GM19240 (cell line): ENCODE data around the gene SMCP.

Source experiments
- DNase-seq: peaks from one replicate; pipeline ENCODE4 v3.0.0; 2011; ENCODE audit warnings: low spot score; ENCODE audit not compliant: insufficient read length

SMCP gene

DNA sequence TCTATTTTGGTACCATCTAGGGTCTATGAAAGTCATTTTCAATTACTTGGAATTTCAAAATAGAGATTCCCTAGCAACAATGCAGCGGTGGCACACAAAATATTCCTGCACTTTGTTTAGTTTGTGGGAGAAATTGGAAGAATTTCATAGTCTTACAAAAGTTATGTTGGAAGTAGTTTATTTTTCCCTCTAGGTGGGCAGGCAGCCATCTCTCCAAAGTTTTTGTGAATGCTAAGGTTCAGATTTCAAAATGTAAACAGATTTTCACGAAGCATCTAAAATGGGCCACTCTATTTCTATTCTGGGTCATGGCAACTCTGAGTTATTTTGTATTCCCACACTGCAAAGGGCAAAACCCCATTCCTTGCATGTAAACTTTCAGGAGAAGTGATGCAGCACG, 8.0 kb downstream of the SMCP start:
- DNase-seq, result no peak

DNA sequence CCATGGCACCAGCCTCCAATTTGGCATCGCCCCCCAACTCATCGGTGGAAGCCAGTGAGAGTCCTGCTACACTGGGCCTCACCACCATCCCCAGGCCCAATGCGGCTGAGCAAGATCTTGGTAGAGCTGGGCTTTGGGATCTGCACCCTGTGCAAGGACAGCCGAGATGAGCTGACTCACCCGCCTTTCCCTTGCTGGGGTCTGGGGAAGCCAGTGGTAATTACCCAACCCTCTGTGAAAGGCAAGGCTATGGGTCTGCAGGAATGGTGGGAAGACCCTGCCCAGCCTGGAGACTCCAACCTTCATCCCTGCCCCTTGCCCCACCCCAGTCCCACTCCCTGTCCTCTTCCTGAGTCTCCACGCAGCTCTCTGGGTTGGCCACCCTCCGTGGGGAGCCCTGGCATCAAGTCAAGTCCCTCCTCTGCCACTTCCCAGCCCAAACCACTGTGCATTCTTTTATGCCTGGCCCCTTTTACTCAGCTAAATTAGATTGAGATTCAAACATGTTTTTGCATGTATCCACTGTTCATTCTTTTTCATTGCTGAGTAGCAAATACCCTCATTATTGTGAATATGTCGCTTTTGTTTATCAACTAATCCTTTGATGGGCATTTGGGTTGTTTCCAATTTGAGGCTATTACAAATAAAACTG, 8.8 kb downstream of the SMCP start:
- DNase-seq, result no peak

DNA sequence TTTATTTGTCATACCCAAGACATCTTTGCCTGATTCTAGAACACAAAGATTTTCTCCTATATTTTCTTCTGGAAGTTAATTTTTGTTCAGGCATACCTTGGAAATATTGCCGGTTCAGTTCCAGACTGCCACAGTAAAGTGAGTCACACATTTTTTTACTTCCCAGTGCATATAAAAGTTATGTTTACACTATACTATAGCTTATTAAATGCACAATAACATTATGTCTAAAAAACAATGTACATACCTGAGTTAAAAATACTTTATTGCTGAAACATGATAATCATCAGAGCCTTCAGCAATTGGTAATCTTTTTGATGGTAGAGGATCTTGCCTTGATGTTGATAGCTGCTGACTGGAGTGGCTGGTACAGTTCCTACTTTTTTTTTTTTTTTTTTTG, 10.0 kb downstream of the SMCP start:
- no peak for DNase-seq

DNA sequence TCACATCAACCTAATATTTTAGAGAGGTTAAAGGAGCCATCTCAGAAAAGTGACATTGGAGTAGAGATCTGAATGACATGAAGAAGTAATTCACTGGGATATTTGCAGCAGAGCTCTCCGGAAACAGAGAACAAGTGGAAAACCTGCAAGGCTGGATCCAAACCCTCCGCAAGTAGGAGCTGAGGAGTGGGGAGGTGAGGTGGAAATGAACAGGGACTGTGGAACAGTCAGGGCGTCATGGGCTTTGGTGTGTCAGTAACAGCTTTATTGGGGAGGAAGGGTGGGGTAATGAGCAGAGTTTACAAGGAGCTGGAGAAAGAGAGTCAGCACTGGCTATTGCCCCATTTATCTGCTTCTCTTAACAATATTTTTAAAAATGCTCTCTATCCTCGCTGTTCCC, 20.9 kb downstream of the SMCP start:
- no peak for DNase-seq

DNA sequence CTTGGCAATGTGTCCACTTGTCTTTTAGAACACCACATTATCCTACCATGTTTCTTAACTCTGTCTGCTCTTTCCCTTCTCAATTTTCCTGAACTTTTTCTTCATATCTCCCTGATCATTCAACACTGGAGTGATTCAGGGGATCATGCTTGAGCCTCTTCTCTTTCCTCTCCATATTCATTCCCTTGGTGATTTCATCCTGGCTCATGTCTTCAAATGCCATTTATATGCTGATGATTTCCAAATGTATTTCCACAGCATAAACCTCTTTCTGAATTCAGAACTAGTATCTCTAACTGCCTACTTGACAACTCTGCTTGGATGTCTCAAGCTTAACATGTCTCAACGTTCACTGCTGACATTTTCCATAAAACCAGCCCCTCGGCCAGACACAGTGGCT, 21.8 kb downstream of the SMCP start:
- DNase-seq, result no peak

DNA sequence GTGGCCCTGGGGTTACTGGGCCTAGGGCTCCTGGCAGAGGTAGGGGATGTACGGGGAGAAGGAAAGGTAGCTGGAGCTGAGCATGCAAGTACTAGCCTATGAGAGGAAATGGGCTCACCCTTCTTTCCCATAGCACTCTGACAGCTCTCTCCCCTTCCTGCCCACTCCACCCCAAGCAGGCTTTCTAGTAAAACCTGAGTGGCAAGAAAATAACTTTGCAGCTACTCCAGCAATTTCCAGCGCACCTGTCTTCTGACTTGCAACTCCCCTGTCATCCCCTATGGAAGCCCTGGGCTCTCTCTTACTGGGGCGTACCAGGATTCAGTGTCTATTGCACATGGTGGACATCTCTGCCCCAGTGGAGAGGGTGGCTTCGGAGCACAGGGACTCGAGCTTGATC, 23.5 kb downstream of the SMCP start:
- DNase-seq, result no peak

DNA sequence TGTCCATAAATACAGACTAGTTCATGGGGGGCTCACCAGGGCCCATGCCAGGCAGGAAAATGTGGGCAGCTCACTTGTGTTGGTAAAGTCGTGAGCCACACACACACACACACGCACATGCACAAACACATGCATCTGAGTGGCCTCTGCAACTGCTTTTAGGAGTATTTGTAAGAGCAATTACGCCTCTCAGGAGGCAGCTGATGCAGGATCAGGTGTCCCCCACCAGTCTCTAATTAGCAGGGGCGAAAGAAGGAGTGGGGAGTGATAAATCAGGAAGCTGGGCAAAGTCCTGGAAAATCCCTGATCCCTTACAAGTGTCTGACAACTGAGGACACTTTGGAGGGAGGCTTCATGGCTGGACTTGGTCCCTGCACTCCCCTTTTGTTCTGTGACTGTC, 24.5 kb downstream of the SMCP start:
- DNase-seq, result no peak

DNA sequence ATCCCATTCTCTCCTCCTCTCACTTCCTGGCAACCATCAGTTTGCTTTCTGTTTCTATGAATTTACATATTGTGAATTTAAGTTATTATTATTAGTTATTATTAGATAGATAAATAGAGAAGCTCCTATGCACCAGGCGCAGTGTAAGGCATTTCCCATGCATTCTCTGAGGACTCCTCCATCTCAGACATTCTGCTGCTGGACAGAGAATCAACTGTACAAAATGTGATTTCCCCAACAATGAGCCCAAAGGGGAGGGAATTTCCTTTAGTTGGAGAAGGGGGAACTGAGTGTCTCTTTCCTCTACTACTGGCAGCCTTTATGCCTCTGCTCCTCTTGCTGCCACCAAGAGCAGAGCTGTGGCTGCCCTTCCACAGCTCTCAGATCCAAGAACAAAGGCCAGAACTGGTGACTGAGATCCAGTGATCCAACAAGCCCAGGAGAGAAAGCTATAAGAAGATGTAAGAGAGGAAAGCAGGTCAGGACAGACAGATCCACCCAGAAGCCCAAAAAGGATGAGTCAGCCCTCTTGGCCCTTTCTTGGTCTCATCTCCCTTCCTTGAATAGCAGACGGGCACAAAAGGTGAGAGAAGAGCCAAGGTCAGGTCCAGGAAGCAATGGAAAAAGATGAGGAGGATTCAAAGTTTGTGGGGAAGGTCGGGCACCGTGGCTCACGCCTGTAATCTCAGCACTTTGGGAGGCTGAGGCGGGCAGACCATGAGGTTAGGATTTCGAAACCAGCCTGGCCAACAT, 26.7 kb downstream of the SMCP start:
- DNase-seq, result no peak

DNA sequence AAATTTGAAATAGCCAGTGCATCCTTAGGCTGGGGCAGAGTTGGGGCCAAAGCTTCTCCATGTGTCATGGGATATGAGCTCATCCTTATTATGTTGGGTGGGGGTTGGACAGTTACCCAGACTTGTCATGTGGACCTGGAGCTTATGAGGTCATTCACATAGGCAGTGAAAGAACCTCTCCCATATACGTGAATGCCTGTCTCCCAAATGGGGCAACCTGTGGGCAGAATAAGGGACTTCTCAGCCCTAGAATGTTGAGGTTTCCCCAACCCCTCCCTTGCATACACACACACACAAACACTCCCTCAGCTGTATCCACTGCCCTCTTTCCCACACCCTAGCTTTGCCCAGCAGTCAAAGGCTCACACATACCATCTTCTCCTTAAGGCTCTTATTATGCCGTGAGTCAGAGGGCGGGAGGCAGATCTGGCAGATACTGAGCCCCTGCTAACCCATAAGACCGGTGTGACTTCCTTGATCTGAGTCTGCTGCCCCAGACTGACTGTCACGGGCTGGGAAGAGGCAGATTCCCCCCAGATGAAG, 28.0 kb downstream of the SMCP start:
- DNase-seq, result no peak

DNA sequence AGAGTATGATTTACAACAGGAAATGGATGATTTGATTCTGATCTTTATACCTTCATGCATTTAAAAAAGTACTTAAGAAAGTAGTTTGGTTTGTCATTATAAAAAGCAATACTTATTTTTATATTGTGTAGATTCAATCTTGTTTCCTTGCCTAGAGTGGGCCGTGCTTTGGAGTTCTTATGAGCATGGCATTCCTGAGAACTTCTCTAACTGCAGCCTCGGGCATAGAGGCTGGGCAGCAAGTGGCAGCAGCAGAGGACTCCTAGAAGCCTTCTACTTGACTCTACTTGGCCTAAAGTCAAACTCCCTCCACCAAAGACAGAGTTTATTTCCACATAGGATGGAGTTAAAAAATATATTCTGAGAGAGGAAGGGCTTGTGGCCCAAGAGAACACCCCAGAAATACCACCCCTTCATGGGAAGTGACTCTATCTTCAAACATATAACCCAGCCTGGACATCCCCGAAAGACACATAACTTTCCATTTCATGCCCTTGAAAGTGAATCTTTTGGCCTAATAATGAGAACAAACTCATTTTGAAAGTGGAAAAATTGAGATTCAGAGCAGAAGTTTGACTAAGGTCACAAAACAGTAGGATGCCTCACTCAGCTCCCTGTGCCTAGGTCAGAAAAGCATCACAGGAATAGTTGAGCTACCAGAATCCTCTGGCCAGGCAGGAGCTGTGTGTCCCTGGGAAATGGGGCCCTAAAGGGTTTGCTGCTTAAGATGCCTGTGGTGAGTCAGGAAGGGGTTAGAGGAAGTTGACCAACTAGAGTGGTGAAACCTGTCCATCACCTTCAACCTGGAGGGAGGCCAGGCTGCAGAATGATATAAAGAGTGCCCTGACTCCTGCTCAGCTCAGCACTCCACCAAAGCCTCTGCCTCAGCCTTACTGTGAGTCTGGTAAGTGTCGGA, 29.8 kb downstream of the SMCP start, which contains the start of gene IVL:
IVL (plus strand) TSS at position 861 of the 916 bp plus-strand sequence. CDS start 1,252 bp downstream, outside the sequence.
- no peak for DNase-seq

DNA sequence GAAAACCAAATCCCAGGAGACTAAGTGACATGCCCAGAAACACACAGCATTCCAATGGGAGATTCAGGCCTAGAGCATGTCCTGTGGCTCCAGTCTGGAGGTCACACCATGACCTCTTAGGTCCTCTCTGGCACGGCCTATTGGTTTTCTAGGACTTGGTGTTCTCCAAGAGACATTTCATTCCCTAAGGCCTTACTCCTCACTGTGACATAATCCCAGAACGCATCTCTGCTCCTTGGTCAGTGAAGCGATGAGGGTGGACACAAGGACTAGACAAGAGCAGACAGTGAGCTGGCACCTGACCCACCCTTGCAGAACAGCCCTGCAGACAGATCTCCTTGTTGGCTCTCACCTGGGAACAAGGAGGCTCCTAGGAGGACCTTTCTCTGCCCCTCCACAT, 31.1 kb downstream of the SMCP start:
- no peak for DNase-seq

DNA sequence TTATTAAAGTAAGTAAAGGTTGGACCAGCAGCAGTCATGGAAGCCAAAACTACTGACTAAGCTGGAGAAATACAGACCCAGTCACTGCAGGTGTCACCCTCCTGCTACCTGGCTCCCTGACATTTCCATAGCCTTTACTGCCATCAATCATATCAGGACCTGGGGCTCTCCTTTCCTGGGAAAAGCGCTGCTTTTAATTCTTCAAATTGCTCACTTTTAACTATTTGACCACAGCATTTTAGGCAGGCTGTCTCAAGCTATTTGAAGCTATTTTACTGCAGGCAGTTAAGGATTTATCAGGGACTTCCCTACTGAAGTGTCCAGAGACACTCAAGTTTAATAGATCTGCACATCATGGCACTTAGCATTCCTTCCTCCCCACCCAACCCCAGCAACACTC, 34.3 kb downstream of the SMCP start:
- DNase-seq, result no peak

DNA sequence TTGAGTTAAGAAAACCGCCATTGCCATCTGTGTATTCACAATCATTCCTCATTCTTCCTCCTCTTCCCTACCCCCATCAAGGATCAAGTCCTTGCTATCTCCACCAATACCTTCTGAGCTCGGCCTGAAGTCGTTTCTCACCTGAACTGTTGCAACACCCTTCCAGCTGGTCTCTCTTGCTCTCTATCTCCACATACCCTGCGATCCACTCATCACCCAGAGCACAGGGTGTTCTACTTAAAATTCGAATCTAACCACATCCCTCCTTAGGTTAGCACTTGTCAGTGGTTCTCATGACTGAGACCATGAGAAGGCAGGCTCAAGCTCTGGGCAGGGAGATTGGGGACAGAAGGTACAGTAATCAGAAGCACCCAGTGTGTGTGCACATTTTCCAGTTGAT, 34.8 kb downstream of the SMCP start:
- no peak for DNase-seq

DNA sequence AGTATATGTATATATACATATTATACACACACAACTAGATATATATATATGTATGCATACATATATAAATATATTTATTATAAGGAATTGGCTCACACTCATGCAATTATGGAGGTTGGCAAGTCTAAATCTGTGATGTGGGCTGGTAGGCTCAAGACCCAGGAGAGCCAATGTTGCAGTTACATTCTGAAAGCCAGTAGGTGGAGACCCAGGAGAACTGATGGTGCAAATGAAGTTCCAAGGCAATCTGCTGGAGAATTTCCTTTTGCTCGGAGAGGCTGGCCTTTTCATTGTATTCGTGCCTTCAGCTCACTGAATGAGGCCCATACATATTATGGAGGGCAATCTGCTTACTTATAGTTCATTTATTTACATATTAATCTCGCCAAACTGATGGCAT, 39.7 kb downstream of the SMCP start:
- no peak for DNase-seq

DNA sequence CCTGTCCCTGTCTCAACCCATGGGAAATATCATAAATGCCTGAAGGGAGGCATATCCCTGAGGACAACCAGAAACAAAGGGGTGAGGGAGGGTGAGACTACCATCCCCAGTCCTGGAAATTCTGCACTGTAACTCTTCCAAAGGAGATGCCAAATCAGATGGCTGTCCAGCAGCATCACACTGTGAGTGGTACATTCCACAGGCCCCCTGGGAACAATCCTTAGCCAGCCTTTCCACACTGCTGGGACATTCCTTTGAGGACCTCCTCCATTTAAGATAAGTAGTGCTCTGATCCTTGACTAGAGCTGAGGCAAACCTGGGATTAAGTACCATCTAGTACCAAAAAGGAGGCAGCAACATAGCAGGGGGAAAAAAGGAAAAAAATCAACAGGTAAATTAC, 40.9 kb downstream of the SMCP start:
- DNase-seq, result no peak

DNA sequence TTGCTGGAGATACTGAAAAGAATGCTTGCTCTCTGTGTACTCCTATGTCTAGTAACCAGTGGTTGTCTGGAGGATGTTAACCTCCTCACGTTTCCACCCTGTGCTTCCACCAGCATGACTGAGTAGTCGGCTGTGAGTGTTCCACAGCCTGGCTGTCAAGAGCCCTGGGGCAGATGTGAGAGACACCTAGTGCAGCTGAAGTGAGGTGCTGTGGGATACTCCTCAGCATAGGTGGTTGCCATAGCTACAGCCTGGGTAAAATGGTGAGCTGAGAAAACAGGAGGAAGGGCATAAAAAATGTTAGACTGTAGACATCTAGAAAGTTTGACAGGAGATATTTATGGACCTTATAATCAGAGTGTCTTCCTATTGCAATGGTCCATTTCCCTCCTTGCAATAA, 46.1 kb downstream of the SMCP start:
- DNase-seq, result no peak

DNA sequence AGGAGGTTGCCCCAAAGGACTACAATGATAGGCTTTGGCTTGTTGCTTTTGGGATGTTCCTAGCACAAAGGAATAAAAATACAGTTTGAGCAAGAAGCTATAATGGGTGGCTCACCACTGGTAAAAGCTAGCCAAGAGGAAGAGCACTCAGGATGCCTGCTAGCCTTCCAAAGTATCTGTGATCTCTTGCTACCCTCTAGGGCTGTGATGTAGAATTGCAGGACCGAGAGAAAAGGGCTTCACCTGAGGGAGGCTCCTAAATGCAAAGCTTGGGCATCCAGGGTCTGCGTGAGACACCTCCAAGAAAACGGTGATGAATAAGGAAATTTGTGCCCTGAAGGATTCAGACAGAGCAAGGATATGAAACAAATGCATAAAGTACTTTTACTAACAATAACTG, 48.0 kb downstream of the SMCP start:
- peak; percentile 26 for DNase-seq

DNA sequence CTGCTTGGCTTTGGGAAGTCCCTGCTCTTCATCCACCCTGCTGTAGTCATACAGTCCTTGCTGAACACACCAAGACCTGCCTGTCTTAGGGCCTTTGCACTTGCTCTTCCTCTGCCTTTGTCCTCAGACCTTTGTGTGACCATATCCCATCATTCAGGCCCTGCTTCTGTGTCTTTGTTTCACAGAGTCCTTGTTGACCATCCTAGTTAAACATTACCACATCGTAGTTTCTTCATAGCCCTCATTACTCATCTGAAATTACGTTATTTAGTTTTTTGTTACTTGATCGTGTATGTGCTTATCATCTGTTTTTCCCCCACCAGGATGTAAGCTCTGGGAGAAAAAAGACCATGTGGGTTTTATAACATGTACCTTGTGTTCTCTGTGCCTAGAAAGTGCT, 50.5 kb downstream of the SMCP start:
- no peak for DNase-seq

DNA sequence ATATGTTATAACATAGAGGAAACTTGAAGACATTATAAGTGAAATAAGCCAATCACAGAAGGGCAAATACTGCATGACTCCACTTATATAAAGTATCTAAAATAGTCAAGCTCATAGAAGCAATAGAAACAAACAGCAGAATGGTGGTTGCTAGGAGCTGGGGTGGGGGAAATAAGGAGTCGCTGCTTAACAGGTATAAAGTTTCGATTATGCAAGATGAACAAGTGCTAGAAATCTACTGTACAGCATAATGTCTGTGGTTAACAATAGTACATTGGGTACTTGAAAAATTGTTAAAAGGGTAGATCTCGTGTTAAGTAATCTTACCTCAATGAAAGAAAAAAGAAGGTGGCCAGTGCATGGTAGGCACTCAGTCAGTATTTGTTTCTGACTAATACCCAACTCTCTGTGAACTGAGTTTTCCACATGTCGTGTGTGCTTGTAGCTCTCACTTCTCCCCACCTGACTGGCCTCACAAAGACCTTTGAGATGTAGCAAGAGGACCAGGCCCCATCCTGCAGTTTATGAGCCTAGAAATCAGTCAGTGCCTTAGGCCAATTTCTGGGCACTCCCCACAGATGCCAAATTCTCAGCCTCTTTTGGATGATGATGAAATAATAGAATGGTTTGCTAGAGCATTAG, 54.2 kb downstream of the SMCP start:
- no peak for DNase-seq

DNA sequence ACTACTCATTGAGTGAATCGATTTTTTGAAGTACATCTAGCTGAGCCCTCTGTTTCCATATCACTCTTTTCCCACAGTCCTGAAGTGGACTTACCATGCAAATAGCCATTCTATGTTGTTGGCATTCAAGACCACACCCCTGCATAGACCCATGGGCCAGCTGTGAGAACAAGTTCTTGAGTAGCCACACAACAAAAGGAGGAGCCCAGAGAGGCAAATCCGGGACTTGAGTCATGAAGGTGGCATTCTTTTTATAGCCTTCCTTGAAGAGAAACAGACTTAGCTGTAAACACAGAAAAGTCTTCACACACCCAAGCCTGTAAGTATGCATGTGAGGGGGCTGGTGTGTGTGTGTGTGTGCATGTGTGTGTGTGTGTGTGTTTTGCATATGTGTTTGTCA, 55.1 kb downstream of the SMCP start:
- no peak for DNase-seq
